ENCODE measurements around the gene ARHGAP10. TPM values are rescaled to one million over a fixed set of nuclear protein-coding genes. Genes with fewer than 3 reads are reported as not detected.

ARHGAP10 gene
- total and polyA plus RNA-seq, 2 donors = 71.3 to 76.7 TPM

DNA sequence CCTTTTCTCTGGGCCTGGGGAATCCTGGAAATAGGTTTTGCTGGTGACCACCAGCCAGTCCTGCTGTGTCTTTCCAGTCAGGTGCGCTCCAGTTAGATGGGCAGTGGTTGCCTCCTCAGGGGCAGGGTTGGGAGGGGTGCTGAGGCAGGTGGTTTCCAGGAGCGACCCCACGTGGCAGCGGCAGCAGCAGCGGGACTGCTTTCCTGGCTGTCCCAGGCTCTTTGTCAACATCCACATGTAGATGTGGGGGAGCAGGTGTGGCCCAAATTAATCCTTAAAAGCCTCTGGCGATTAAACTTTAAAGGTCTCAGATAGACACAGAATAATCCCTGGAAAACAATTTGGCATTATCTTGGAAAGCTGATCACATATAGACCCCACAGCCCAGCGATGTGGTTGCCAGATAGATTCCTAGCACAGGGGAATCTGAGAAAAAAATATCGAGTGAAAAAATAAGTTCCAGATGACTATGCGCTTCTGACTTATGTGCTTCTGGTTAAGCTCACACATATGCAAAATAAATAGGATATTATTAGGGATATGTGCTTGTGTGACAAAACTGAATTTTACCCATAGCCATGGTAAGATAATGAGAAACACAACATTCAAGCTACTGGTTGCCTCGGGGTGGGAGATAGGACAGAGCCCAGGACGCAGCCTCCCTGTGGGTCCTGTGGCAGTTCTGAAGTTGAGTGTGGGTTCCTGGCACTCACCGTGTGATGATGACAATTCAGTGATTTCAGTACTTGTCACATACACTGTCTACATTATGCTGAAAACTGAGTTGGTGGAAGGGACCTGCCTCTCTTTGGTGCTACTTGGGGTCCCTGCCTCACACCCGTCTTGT lies 336.4 kb downstream of the ARHGAP10 start:
- Histone ChIP-seq H3K27ac (ENCODE audit: low read depth) (no peak overlapping the region), H3K4me3 (ENCODE audit: low read depth, low read length) (no peak overlapping the region), H3K4me1 (ENCODE audit: insufficient read depth) (no peaks in the 10 kb centered on the region), H3K36me3 (ENCODE audit: insufficient read depth) (peaks cover 5% of the 10 kb centered on the region)
- no peak for DNase-seq (ENCODE audit: extremely low spot score)
- 81% methylated on average over 13 of the region's 13 CpGs for WGBS

DNA sequence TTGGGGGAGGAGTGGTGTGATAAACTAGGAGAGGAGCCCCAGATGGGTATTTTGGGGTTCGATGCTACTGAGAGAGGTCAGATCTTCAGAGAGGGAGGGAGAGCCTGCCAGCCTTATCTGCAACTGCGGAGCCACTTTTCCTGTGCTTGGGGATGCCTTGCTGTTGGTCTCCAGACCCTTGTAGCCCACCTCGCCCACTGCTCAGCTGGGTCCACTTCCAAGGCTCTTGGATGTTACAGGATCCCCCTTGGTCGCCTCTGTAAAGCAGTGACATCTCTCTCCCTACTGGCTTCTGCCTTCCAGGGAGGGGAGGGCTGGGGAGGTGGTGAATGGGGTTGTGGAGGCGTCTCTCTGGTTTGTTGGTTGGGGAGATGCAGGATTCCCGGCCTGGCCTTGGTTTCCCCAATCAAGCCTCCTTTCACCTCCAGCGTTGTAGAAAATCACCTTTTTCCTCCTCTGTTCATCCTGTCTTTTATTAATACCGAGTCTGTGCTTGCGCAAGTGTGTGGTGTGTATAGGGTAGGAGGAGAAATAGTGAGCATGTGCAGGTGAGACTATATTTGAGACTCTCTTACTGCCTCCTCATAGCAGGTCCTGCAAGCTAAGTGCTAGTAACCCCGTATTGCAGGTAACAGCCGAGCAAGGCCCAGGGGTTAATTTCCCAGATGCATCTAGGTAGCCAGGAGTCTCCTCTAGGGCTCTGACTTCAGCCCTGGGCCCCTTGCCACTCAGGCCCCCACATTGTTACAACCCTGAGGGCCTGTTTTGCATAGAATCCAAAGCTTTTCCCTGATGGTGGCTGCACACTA lies 337.4 kb downstream of the ARHGAP10 start:
- H3K36me3 ChIP-seq (ENCODE audit: insufficient read depth) = peaks cover 5% of the 10 kb centered on the region
- WGBS = 86% methylated on average over 11 of the region's 11 CpGs

DNA sequence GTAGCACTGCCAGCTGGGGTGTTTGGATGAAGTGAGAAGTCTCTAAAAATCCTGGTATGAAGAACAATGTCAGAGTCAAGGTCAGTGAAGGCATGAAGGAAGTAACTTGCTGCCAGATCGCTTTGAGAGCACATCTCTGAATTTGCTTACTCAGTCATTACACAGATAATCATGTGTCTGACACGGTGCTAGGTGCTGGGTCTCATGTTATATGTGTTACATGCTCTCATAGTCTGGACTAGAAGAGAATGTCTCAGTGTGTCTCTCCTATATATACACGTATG lies 337.9 kb downstream of the ARHGAP10 start:
- Histone ChIP-seq H3K27ac (ENCODE audit: low read depth) (no peak overlapping the region), H3K36me3 (ENCODE audit: insufficient read depth) (peaks cover 5% of the 10 kb centered on the region), H3K4me1 (ENCODE audit: insufficient read depth) (no peaks in the 10 kb centered on the region), H3K4me3 (ENCODE audit: low read depth, low read length) (no peak overlapping the region)
- DNase-seq (ENCODE audit: extremely low spot score) = no peak
- WGBS = 46% methylated on average over 3 of the region's 3 CpGs

More for the DNA sequence above, 337.4 kb downstream of the ARHGAP10 start:
- no peak overlapping the region for H3K4me3 ChIP-seq (ENCODE audit: low read depth, low read length)
- H3K4me1 ChIP-seq (ENCODE audit: insufficient read depth) = no peaks in the 10 kb centered on the region
- no peak for DNase-seq (ENCODE audit: extremely low spot score)
- no peak overlapping the region for H3K27ac ChIP-seq (ENCODE audit: low read depth)

DNA sequence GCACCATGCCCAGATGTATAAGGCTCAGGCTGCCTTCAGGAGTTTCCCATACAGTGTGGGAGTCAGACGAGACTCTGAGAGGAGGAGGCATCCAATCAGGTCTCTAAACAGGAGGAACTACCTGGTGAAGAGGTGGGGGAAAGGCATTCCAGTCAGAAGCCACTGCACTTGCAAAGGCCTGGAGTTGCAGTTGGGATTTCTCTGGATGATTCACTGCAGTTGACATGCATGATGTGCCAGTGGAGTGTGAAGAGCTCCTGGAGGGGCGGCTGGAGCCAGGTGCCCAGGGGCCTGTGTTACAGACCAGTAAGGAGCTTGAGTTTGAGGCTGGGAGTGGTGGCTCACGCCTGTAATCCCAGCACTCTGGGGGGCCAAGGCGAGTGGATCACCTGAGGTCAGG lies 339.1 kb downstream of the ARHGAP10 start:
- Histone ChIP-seq H3K36me3 (ENCODE audit: insufficient read depth) (peaks cover 5% of the 10 kb centered on the region), H3K4me3 (ENCODE audit: low read depth, low read length) (no peak overlapping the region)
- 84% methylated on average over 4 of the region's 4 CpGs for WGBS

DNA sequence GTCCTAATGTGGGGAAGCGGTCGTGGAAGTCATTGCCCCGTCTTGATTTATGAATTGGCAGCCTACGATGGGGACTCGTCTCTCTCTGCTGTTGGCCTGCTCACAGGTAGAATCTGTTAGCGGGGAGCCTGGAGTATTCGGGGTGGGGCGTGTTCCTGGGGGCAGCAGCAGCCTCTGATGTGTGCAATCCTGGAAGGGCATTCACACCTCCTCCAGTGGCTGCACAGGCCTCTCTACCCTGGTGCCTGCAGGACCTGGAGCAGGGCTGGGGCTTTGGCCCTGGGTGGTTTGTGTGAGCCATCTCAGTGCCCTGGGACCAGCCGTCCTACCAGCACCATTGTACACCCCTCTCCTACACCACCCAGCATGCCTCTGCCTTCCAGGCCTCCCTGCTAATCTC lies 340.9 kb downstream of the ARHGAP10 start:
- H3K36me3 ChIP-seq (ENCODE audit: insufficient read depth) = peaks cover 5% of the 10 kb centered on the region
- no peaks in the 10 kb centered on the region for H3K4me1 ChIP-seq (ENCODE audit: insufficient read depth)
- DNase-seq (ENCODE audit: extremely low spot score) = no peak
- WGBS = 95% methylated on average over 9 of the region's 9 CpGs
- no peak overlapping the region for H3K27ac ChIP-seq (ENCODE audit: low read depth)
- H3K4me3 ChIP-seq (ENCODE audit: low read depth, low read length) = no peak overlapping the region

More for the DNA sequence above, 339.1 kb downstream of the ARHGAP10 start:
- Histone ChIP-seq H3K4me1 (ENCODE audit: insufficient read depth) (no peaks in the 10 kb centered on the region), H3K27ac (ENCODE audit: low read depth) (no peak overlapping the region)
- no peak for DNase-seq (ENCODE audit: extremely low spot score)

DNA sequence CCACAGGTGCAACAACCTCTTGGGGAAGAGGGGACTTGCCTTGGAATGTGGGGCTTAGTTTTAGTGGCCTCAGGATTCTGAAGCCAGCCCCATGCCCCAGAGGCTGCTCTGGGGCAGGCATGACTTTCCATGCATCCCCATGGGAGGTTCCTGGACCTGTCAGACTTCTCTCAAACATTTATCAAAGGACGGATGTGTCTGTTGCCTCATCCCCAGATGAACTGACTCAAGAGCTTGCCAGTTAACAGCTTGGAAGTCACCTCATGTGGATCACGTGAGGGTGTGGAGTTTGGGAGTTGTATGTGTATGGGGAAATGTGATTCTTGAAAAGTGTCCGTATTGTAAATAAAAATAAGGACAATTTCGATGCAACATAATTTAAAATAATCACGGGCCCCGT lies 341.5 kb downstream of the ARHGAP10 start:
- DNase-seq (ENCODE audit: extremely low spot score) = no peak
- Histone ChIP-seq H3K4me1 (ENCODE audit: insufficient read depth) (no peaks in the 10 kb centered on the region), H3K36me3 (ENCODE audit: insufficient read depth) (peaks cover 5% of the 10 kb centered on the region), H3K4me3 (ENCODE audit: low read depth, low read length) (no peak overlapping the region), H3K27ac (ENCODE audit: low read depth) (no peak overlapping the region)
- 92% methylated on average over 6 of the region's 6 CpGs for WGBS

DNA sequence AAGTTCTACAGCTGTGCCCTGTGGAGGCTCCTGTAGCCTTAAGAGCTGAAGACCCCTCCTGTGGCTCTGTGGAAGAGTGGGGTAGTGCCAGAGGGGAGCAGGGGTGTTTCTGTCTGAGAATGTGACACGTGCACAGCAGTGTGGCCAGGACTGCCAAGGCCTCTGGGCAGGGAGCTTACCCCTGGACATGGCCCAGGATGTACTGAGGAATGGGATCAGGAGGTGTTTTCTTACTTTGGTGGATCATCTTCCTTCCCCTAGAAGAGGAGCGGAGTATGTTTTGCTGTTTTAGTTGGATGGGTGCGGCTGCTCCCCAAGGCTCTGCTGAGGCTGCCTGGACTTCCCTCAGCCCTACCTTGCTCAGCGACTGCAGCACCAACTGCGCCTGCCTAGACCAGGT lies 342.6 kb downstream of the ARHGAP10 start:
- H3K4me1 ChIP-seq (ENCODE audit: insufficient read depth) = no peaks in the 10 kb centered on the region
- H3K27ac ChIP-seq (ENCODE audit: low read depth) = no peak overlapping the region
- H3K4me3 ChIP-seq (ENCODE audit: low read depth, low read length) = no peak overlapping the region
- no peak for DNase-seq (ENCODE audit: extremely low spot score)
- 89% methylated on average over 5 of the region's 5 CpGs for WGBS
- peaks cover 5% of the 10 kb centered on the region for H3K36me3 ChIP-seq (ENCODE audit: insufficient read depth)

DNA sequence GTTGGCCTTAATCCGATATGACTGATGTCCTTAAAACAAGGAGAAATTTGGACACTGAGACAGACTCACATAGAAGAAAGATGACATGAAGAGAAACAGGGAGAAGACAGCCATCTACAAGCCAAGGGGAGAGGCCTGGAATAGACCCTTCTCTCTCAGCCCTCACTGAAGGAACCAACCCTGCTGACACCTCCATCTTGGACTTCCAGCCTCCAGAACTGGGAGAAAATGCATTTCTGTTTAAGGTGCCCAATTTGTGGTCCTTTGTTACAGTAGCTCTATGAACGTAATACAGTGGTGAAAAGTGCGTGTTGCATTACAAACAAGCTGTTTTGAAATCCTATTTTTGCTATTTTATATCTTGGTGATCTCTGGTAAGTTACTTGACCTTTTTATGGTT lies 343.6 kb downstream of the ARHGAP10 start:
- Histone ChIP-seq H3K27ac (ENCODE audit: low read depth) (no peak overlapping the region), H3K36me3 (ENCODE audit: insufficient read depth) (peaks cover 5% of the 10 kb centered on the region), H3K4me1 (ENCODE audit: insufficient read depth) (no peaks in the 10 kb centered on the region), H3K4me3 (ENCODE audit: low read depth, low read length) (no peak overlapping the region)
- 98% methylated on average over 3 of the region's 3 CpGs for WGBS
- DNase-seq (ENCODE audit: extremely low spot score) = no peak

DNA sequence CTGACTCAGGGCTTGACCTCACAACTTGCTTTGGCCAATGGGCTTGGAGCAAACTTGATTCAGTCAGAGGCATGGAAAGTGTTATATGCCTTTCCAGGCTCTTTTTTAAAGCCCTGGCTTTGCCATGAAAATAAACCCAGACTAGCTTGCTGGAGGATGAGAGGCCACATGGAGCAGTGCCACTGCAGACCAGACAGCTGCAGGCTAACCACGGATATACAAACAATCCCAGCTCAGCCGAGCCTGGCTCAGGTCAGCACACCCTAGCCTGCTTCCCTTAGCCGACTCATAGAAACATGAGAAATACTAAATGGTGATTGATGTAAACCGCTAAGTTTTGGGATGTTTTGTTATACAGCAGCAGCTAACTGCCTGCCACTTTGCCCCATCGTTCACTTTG lies 345.1 kb downstream of the ARHGAP10 start:
- Histone ChIP-seq H3K4me3 (ENCODE audit: low read depth, low read length) (no peak overlapping the region), H3K4me1 (ENCODE audit: insufficient read depth) (no peaks in the 10 kb centered on the region), H3K36me3 (ENCODE audit: insufficient read depth) (peaks cover 7% of the 10 kb centered on the region), H3K27ac (ENCODE audit: low read depth) (no peak overlapping the region)
- DNase-seq (ENCODE audit: extremely low spot score) = no peak
- WGBS = 88% methylated on average over 5 of the region's 5 CpGs

DNA sequence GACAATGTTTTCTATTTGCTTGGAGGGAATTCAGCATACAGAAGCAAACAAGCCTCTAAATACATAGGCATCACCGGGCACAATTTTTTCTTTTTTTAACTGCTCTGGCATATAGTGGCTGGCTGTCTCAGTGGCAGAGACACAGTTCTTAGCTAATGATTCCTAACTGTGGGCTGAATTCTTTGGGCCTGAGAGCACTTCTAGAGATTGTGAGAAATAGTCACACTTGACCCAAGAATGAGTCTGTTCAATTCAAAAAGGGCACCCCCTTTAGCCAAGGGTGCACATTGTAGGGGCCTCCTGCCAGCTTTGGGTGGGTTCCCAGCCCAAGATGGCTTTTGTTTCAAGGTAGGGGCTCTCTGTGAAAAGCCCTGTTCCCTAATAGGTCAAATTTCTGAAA lies 345.7 kb downstream of the ARHGAP10 start:
- no peak overlapping the region for H3K4me3 ChIP-seq (ENCODE audit: low read depth, low read length)
- WGBS = 93% methylated on average over 1 of the region's 1 CpG
- H3K36me3 ChIP-seq (ENCODE audit: insufficient read depth) = peaks cover 7% of the 10 kb centered on the region

DNA sequence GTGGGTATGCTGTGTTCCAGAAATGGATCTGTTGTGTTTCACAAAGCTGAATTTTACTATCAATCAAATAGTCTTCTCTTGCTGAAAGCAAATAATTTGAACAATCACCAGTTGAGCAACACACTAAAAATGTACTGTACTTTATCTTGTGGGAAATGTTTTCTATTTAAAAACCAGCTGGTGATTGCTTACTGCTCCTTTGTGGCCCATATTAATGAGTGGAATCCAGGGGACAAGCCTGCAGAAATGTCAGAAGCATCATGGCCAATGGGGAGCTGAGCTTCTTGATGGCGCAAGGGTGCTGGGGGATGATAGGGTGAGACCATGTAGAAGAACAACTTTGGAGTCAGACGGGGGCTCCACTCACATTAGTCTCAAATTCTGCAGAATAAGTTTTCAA lies 346.2 kb downstream of the ARHGAP10 start:
- H3K4me1 ChIP-seq (ENCODE audit: insufficient read depth) = no peaks in the 10 kb centered on the region
- no peak for DNase-seq (ENCODE audit: extremely low spot score)
- H3K36me3 ChIP-seq (ENCODE audit: insufficient read depth) = peaks cover 3% of the 10 kb centered on the region
- H3K27ac ChIP-seq (ENCODE audit: low read depth) = no peak overlapping the region
- WGBS = 94% methylated on average over 2 of the region's 2 CpGs
- H3K4me3 ChIP-seq (ENCODE audit: low read depth, low read length) = no peak overlapping the region

More for the DNA sequence above, 345.7 kb downstream of the ARHGAP10 start:
- no peak for DNase-seq (ENCODE audit: extremely low spot score)
- H3K4me1 ChIP-seq (ENCODE audit: insufficient read depth) = no peaks in the 10 kb centered on the region
- no peak overlapping the region for H3K27ac ChIP-seq (ENCODE audit: low read depth)

DNA sequence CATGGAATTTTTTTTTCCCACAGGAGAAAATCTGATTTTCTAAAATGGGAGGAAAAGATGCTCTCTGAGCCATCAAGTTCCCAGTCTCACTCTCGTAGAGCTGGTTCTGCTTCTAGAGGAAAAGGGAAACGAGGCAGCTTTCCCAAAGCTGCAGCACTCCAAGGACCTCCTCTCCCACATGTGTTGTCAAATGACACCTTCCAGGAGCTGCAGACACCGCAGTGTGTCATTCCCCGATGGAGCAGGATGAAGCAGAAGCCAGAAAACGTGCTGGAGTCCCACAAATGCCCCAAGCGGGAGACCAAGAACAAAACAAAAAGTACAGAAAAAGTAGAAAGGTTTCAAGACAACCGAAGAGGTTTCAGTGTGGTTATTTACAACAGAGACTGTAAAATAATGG lies 348.1 kb downstream of the ARHGAP10 start:
- no peaks in the 10 kb centered on the region for H3K4me1 ChIP-seq (ENCODE audit: insufficient read depth)
- WGBS = 77% methylated on average over 7 of the region's 7 CpGs
- no peak overlapping the region for H3K27ac ChIP-seq (ENCODE audit: low read depth)
- no peak overlapping the region for H3K4me3 ChIP-seq (ENCODE audit: low read depth, low read length)
- peaks cover 2% of the 10 kb centered on the region for H3K36me3 ChIP-seq (ENCODE audit: insufficient read depth)
- no peak for DNase-seq (ENCODE audit: extremely low spot score)

DNA sequence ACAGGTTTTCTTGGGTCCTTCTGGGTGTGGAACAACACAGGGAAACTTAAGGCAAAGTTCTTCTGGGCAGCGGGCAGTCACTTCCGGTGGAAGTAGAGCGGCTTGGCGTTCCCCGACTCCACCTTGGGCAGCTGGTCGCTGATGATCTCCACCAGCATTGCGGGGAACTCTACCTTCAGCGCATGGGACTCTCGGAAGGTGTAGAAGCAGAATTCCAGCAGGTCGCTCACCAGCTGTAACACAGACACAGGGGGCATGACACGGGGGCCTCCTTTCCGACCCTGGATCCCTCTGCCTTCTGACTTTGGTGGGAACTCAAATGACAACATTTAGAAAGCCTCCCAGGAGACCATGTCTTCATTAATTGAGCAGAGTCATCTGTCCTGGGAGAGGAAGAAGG lies 349.4 kb downstream of the ARHGAP10 start:
- 98% methylated on average over 12 of the region's 12 CpGs for WGBS
- no peak overlapping the region for H3K27ac ChIP-seq (ENCODE audit: low read depth)

DNA sequence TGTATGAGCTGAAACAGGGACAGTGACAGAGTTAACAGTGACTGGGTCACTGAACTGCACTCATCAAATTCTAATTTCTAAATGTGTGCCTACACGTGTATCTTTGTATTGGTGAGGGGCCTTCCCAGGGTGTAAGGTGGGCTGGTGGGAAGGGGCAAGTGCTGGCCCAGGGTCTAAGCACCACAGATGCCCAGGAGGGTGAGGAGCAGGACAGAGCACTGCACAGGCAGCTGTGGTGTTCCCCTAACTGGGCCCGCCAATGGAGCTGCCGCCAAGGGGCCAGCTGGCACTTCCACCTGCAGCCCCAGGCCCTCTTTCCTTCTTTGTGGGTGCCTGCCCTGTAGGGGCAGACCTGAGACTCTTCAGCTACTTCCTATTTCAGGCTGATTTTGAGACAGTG lies 349.9 kb downstream of the ARHGAP10 start:
- Histone ChIP-seq H3K27ac (ENCODE audit: low read depth) (no peak overlapping the region), H3K4me1 (ENCODE audit: insufficient read depth) (no peaks in the 10 kb centered on the region), H3K36me3 (ENCODE audit: insufficient read depth) (peaks cover 2% of the 10 kb centered on the region), H3K4me3 (ENCODE audit: low read depth, low read length) (no peak overlapping the region)
- 94% methylated on average over 3 of the region's 3 CpGs for WGBS
- no peak for DNase-seq (ENCODE audit: extremely low spot score)

More for the DNA sequence above, 349.4 kb downstream of the ARHGAP10 start:
- no peak overlapping the region for H3K4me3 ChIP-seq (ENCODE audit: low read depth, low read length)
- no peak for DNase-seq (ENCODE audit: extremely low spot score)
- H3K4me1 ChIP-seq (ENCODE audit: insufficient read depth) = no peaks in the 10 kb centered on the region
- H3K36me3 ChIP-seq (ENCODE audit: insufficient read depth) = peaks cover 2% of the 10 kb centered on the region
